WI38 (cell line): Measurements from ENCODE around the gene DLEC1.

Source experiments
- H3K4me3 ChIP-seq: 2 replicates; pipeline ENCODE4 v1.5.1; 2011; ENCODE audit warnings: low read depth, mild to moderate bottlenecking, control low read depth, low read length
- TF ChIP-seq, protein P1 (sequence below): IDR thresholded peaks from 2 replicates; pipeline ENCODE4 v1.5.1; 2012; ENCODE audit warnings: low read depth, mild to moderate bottlenecking, control low read depth, low read length

Gene DLEC1

DNA sequence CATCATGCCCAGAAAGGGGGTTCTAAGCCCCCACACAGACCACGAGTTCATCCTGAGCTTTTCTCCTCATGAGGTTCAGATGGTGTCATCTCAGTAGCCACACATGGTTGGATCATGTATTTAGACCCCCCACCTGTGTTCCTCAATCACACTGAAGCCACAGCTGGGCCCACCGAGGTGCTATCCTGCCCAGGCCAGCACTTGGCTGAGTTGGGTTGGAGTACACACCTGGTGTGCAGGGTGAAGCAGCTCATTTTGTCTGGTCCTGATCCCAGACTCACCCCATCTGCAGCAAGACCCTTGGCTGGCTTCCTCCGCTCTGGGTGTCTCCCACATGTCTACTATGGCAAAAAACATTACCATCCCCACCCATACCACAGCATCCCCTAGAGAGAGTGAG is 56.0 kb downstream of the DLEC1 start:
- TF ChIP-seq, protein P1, sequence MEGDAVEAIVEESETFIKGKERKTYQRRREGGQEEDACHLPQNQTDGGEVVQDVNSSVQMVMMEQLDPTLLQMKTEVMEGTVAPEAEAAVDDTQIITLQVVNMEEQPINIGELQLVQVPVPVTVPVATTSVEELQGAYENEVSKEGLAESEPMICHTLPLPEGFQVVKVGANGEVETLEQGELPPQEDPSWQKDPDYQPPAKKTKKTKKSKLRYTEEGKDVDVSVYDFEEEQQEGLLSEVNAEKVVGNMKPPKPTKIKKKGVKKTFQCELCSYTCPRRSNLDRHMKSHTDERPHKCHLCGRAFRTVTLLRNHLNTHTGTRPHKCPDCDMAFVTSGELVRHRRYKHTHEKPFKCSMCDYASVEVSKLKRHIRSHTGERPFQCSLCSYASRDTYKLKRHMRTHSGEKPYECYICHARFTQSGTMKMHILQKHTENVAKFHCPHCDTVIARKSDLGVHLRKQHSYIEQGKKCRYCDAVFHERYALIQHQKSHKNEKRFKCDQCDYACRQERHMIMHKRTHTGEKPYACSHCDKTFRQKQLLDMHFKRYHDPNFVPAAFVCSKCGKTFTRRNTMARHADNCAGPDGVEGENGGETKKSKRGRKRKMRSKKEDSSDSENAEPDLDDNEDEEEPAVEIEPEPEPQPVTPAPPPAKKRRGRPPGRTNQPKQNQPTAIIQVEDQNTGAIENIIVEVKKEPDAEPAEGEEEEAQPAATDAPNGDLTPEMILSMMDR: no peak
- H3K4me3 ChIP-seq: no peak overlapping the region

- H3K4me3 ChIP-seq: no peak overlapping the region
- TF ChIP-seq, protein P1: no peak
Observed at GRCh38 chr3:38095669-38096483, 56.9 kb downstream of the DLEC1 start.

DNA sequence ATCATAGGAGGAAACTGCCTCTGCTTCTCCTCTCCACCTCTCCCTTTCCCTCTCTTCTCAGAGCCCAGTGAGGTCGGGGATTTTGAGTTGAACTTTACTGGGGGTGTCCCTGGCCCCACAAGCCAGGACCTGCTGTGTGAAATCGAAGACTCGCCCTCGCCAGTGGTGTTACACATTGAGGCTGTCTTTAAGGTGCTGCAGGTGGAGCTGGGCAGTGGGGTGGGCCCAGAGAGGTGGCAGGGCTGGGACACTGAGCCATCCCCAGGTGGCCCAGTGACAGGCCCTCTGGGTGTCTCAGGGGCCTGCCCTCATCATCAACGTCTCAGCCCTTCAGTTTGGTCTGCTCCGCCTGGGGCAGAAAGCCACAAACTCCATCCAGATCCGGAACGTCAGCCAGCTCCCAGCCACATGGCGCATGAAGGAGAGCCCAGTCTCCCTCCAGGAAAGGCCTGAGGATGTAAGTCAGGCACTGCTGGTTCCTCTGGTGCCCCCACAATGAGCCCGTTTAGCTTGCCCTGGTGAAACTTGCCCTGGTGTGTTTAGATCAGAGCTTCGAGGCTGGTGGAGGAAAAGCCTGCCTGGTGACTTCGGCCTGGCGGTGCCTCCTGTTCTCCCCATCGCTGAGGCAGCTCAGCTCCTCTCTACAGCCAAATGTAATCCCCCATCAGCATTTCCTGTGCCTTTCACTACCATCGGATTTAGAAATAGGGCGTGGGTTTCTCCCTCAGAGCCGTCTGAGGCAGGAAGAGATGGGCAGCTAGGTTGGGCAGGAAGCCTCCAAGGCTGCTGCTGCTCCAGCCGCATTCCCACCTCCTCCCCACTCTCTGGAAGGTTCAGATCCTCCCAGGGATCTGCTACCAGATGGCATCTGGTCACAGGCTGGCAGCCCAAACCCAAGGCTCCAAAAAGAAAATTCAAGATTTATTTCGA is 58.7 kb downstream of the DLEC1 start:
- no peak overlapping the region for H3K4me3 ChIP-seq
- TF ChIP-seq, protein P1: no peak

- no peak overlapping the region for H3K4me3 ChIP-seq
- TF ChIP-seq, protein P1: no peak
Observed at GRCh38 chr3:38098376-38098723, 59.3 kb downstream of the DLEC1 start.

GRCh38 chr3:38099518-38099917 is 60.5 kb downstream of the DLEC1 start:
- TF ChIP-seq, protein P1: no peak
- no peak overlapping the region for H3K4me3 ChIP-seq

DNA sequence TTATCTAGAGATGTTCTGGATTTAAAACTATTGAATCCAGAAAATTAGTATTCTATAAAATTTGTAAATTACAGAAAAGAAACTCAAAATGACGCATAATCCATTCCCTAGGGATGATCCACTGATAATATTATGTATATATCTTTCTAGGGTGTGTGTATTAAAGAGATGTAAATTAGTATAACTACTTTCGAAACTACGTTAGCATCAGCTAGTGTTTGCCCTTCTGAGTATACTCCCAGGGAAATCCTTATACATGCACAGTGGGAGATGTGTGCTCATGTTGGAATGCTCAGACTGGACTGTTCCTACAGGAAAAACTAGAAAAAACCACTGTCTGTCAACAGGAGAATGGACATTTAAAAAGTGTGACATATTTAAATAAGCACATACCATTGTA is 61.5 kb downstream of the DLEC1 start:
- TF ChIP-seq, protein P1: no peak
- H3K4me3 ChIP-seq: no peak overlapping the region
